MCF 10A (cell line): ENCODE measurements around the gene FAXC. TPM values are rescaled to one million over a fixed set of nuclear protein-coding genes. Genes with fewer than 3 reads are reported as not detected.
A peak's percentile ranks its signal among the peaks of the same experiment; 100 is the strongest.

Source experiments
- BruUV-seq: library from RNA; stranded (reverse); fragments of 400-500 nt; replicated peaks from 2 replicates; lab custom pipeline; 2021; lab: Mats Ljungman, UMichigan
- CTCF ChIA-PET: fragments of 300-600 bp; sonication (Branson Sonifier 250); formaldehyde crosslinking; extraction: SDS; loops from one replicate; lab custom pipeline; 2021; ENCODE audit warnings: antibody characterized with exemption, inconsistent platforms; lab: Yijun Ruan, JAX
- POLR2A ChIA-PET: fragments of 300-600, 350-650 bp; sonication (Branson Sonifier 250); formaldehyde crosslinking; extraction: SDS; loops from one replicate; lab custom pipeline; 2020; ENCODE audit warnings: antibody characterized with exemption, inconsistent platforms; lab: Yijun Ruan, JAX
- DNase-seq: peaks from one replicate; pipeline ENCODE4 v3.0.0-alpha.2; 2018; ENCODE audit not compliant: unreplicated experiment
- H3K27ac Mint-ChIP-seq: one replicate; pipeline ENCODE4 v1.8.0; 2022; ENCODE audit warnings: mild to moderate bottlenecking, low read depth, mixed read lengths; ENCODE audit not compliant: unreplicated experiment
- H3K27me3 Mint-ChIP-seq: one replicate; pipeline ENCODE4 v1.8.0; 2022; ENCODE audit warnings: mixed read lengths; ENCODE audit not compliant: insufficient read depth, unreplicated experiment
- H3K36me3 Mint-ChIP-seq: one replicate; pipeline ENCODE4 v1.8.0; 2022; ENCODE audit warnings: mild to moderate bottlenecking, moderate library complexity, mixed read lengths; ENCODE audit not compliant: insufficient read depth, unreplicated experiment
- H3K4me1 Mint-ChIP-seq: one replicate; pipeline ENCODE4 v1.8.0; 2022; ENCODE audit warnings: mixed read lengths; ENCODE audit not compliant: insufficient read depth, unreplicated experiment
- H3K4me3 Mint-ChIP-seq: one replicate; pipeline ENCODE4 v1.8.0; 2022; ENCODE audit warnings: mild to moderate bottlenecking, moderate library complexity, mixed read lengths; ENCODE audit not compliant: unreplicated experiment
- H3K9me3 Mint-ChIP-seq: one replicate; pipeline ENCODE4 v1.8.0; 2022; ENCODE audit warnings: mixed read lengths; ENCODE audit not compliant: unreplicated experiment
- intact Hi-C: fragments of 100-400 bp; cut with micrococcal nuclease; formaldehyde crosslinking; loops from 2 replicates; pipeline ENCODE4 v1.14.1; 2022
- total RNA-seq: library from RNA; stranded (reverse); gene quantifications from 2 replicates; pipeline ENCODE4 v1.2.3, GENCODE V29; 2022
- TF ChIP-seq, protein P1 (sequence below): fragments of 200-600 bp; IDR thresholded peaks from one replicate; pipeline ENCODE4 v1.8.0; 2022; ENCODE audit warnings: antibody characterized with exemption, mild to moderate bottlenecking; ENCODE audit not compliant: unreplicated experiment

FAXC gene
- total RNA-seq, 1 experiment from 2014 or later, result 2.3 TPM

DNA sequence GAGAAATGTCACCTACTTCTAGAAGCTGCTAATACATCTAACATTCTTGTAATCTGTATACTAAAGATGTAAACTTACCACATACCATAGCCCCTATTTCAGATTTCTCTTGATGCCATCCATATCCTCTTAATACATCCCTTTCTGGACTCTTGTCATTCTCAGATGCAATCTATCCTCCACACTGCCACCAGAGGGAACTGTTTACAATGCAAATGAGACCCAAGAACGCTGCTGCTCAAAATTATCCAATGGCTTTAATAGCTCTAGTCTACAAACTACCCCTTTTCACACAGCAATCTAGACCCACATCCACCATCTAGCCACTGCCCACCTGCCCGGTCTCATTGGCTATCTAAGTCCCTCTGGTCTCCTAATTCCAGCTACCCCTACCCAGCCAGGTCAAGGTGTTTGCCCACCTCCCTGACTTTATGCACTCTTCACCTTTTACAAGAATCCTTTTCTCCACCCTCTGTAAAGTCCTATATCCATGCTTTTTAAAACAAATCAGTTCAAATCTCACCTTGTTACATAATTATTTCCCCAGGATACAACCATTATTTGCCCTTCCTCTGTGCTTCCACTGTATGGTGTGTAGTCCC, 14.8 kb downstream of the FAXC start:
- H3K4me1 Mint-ChIP-seq, result peaks cover 9% of the 10 kb centered on the region
- ChIA-PET POLR2A (interaction anchor here (0.7 to 1.2 kb wide), 6 partner anchors 10 to 98 kb away, joined by 3 to 5 read pairs (median 4); partner anchors contain the start of gene FAXC), CTCF (interaction anchor here (0.6 to 1.9 kb wide), 29 partner anchors 10 to 188 kb away, joined by 3 to 51 read pairs (median 4); partner anchors contain the start of genes COQ3 and FAXC)
- no peaks in the 10 kb centered on the region for H3K27me3 Mint-ChIP-seq
- no TSS peak for BruUV-seq
- H3K4me3 Mint-ChIP-seq, result no peak overlapping the region
- TF ChIP-seq, protein P1, sequence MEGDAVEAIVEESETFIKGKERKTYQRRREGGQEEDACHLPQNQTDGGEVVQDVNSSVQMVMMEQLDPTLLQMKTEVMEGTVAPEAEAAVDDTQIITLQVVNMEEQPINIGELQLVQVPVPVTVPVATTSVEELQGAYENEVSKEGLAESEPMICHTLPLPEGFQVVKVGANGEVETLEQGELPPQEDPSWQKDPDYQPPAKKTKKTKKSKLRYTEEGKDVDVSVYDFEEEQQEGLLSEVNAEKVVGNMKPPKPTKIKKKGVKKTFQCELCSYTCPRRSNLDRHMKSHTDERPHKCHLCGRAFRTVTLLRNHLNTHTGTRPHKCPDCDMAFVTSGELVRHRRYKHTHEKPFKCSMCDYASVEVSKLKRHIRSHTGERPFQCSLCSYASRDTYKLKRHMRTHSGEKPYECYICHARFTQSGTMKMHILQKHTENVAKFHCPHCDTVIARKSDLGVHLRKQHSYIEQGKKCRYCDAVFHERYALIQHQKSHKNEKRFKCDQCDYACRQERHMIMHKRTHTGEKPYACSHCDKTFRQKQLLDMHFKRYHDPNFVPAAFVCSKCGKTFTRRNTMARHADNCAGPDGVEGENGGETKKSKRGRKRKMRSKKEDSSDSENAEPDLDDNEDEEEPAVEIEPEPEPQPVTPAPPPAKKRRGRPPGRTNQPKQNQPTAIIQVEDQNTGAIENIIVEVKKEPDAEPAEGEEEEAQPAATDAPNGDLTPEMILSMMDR, result peak; percentile 70
- intact Hi-C loops, result loop anchor here (1.0 to 5.0 kb wide), 4 partner anchors 15 to 458 kb away; partner anchors contain the start of genes FAXC and PNISR
- H3K36me3 Mint-ChIP-seq, result no peaks in the 10 kb centered on the region
- DNase-seq, result peak; percentile 72
- no peaks in the 10 kb centered on the region for H3K9me3 Mint-ChIP-seq
- H3K27ac Mint-ChIP-seq, result no peak overlapping the region

DNA sequence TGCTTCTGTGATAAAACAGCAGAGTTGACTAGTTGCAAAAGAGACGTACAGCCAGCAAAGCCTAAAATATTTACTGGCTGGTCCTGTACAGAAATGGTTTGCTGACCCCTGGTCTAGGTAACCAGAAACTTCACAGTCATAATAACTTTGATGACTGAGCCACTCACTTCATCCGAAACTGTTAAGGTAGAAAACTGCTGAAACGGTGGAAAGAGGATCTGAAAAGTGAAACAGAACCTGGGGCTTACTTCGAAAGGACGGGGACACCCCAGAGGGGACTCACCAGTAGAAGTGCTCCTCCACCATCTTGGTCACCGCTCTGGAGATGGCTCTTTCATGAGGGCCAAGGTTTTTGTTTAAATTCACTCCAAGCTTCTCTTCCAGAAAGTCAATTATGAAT, 16.4 kb downstream of the FAXC start:
- Mint-ChIP-seq H3K4me3 (no peak overlapping the region), H3K36me3 (no peaks in the 10 kb centered on the region), H3K27ac (no peak overlapping the region), H3K27me3 (no peaks in the 10 kb centered on the region), H3K4me1 (peaks cover 9% of the 10 kb centered on the region), H3K9me3 (no peaks in the 10 kb centered on the region)
- intact Hi-C loops, result loop anchor here (5.0 kb wide), 1 partner anchor 459 kb away; no protein-coding TSS in a partner anchor
- no peak for DNase-seq
- ChIA-PET CTCF (interaction anchor here (5.5 kb wide), 1 partner anchor 14 kb away, joined by 92 read pairs; the partner anchor contains the start of gene FAXC), POLR2A (no interaction called here)
- TF ChIP-seq, protein P1, result no peak
- BruUV-seq, result no TSS peak

DNA sequence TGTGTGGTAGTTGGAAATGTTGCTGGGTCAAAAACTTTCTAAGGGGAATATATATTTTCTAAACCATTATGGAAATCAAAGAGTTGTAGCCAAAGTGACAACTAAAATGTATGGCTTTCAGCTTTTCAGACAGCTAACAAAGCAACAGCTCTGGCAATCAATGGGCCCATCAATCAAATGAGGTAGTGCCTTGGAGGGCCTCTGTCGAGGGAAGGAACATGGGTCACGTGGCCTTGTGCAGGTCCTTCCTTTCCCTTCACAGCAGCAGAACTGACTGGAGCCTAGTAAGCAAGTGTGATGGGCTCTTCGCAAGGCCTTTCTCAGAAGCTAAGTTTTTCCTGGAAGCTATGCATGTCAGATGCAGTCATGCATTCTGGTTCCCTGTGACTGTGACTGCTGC, 17.9 kb downstream of the FAXC start:
- ChIA-PET POLR2A (interaction anchor here (0.8 to 1.6 kb wide), 3 partner anchors 62 to 491 kb away, joined by 3 to 10 read pairs (median 4); partner anchors contain the start of gene COQ3), CTCF (interaction anchor here (0.6 to 5.5 kb wide), 23 partner anchors 10 to 491 kb away, joined by 3 to 92 read pairs (median 7); partner anchors contain the start of genes COQ3, FAXC and PNISR)
- Mint-ChIP-seq H3K36me3 (no peaks in the 10 kb centered on the region), H3K4me3 (no peak overlapping the region), H3K27ac (no peak overlapping the region), H3K27me3 (no peaks in the 10 kb centered on the region), H3K9me3 (no peaks in the 10 kb centered on the region), H3K4me1 (peaks cover 9% of the 10 kb centered on the region)
- no TSS peak for BruUV-seq
- TF ChIP-seq, protein P1, result no peak
- intact Hi-C loops, result loop anchor here (2.0 to 5.0 kb wide), 4 partner anchors 49 to 491 kb away; no protein-coding TSS in a partner anchor
- DNase-seq, result no peak

DNA sequence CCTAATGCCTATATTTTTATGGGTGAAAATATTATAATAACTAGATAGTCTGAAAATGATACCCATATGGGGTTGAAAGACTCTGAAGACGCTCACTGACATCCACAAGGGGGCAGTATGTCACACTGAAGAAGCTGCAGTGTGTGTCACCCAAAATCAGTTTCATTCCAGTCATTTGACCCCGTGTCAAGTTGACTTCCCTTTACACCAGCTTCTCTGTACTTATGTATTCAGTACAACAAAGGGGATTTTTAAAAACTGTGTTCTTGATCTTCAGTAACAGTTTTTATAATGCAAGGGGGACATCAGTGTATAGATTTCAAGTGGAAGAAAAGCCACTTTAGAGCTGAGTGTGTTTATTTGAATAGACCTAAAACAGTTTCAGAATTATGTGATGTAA, 19.3 kb downstream of the FAXC start:
- H3K4me1 Mint-ChIP-seq, result peaks cover 8% of the 10 kb centered on the region
- peak; percentile 82 for DNase-seq
- TF ChIP-seq, protein P1, result peak; percentile 76
- intact Hi-C loops, result loop anchor here (1.0 to 5.0 kb wide), 5 partner anchors 47 to 493 kb away; partner anchors contain the start of gene PNISR
- POLR2A ChIA-PET, result interaction anchor here (0.8 to 1.6 kb wide), 3 partner anchors 9 to 96 kb away, joined by 4 to 10 read pairs (median 10); partner anchors contain the start of genes COQ3 and PNISR
- no peak overlapping the region for H3K27ac Mint-ChIP-seq
- no TSS peak for BruUV-seq
- no peaks in the 10 kb centered on the region for H3K9me3 Mint-ChIP-seq
- CTCF ChIA-PET, result interaction anchor here (0.6 to 5.5 kb wide), 44 partner anchors 9 to 1360 kb away, joined by 3 to 92 read pairs (median 6); partner anchors contain the start of genes COQ3, FAXC and PNISR
- no peak overlapping the region for H3K4me3 Mint-ChIP-seq
- H3K36me3 Mint-ChIP-seq, result no peaks in the 10 kb centered on the region
- no peaks in the 10 kb centered on the region for H3K27me3 Mint-ChIP-seq
